ENCODE results near the gene LDAH. TPM values are rescaled to one million over a fixed set of nuclear protein-coding genes. Genes with fewer than 3 reads are reported as not detected.

The LDAH gene
- total RNA-seq, 1 experiment from 2014 or later, result 78.5 TPM

DNA sequence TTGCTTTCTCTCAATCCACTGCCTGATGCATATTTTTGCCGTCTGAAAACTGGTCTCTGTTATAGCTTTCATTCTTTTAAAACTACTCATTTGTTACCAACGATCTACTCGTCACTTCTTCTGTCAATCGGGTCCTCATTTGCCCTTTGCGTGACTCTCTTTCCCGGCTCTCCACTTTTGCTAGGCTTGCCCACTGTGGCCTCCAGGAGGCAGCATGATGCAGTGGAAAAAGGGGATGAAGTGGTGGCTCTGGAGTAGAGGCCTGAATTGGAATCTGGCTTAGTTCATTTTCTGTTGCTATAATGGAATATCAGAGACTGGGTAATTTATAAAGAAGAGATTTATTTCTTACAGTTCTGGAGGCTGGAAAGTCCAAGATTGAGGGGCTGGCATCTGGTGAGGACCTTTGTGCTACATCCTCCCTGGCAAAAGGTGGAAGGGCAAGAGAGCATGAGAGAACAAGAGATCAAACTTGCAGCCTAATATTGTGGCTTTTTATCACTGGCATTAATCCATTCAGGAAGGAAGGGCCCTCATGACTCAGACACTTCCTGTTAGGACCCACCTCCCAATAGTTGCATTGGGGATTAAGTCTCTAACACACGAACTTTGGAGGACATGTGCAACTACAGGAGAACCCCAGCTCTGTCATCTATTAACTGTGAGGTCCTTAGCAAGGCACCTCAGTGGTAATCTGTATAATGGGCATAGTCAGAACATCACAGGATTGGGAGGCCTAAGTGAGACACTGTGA is 140.6 kb downstream of the LDAH start:
- Histone ChIP-seq H3K36me3 (ENCODE audit: insufficient read depth, low read length) (peaks cover 7% of the 10 kb centered on the region; the same call in 1 of the 2 replicates), H3K4me2 (ENCODE audit: low read depth, low read length, poor library complexity, severe bottlenecking) (no peak overlapping the region), H4K20me1 (ENCODE audit: insufficient read depth, low read depth, low read length) (no peaks in the 10 kb centered on the region), H3K9ac (ENCODE audit: low read length) (no peak overlapping the region), H3K9me3 (ENCODE audit: low read length) (no peaks in the 10 kb centered on the region), H3K79me2 (ENCODE audit: low read length) (no peaks in the 10 kb centered on the region), H3K4me3 (ENCODE audit: low read length) (no peak overlapping the region), H3K4me1 (ENCODE audit: low read length) (peaks cover 8% of the 10 kb centered on the region), H3K27ac (ENCODE audit: low read length) (no peak overlapping the region), H3K9me2 (replicated peaks; ENCODE audit: insufficient read depth, low read length) (no peaks in the 10 kb centered on the region), H3K27me3 (ENCODE audit: low read length) (no peaks in the 10 kb centered on the region), H2AFZ (ENCODE audit: low read length) (no peak overlapping the region)
- no peak for DNase-seq

DNA sequence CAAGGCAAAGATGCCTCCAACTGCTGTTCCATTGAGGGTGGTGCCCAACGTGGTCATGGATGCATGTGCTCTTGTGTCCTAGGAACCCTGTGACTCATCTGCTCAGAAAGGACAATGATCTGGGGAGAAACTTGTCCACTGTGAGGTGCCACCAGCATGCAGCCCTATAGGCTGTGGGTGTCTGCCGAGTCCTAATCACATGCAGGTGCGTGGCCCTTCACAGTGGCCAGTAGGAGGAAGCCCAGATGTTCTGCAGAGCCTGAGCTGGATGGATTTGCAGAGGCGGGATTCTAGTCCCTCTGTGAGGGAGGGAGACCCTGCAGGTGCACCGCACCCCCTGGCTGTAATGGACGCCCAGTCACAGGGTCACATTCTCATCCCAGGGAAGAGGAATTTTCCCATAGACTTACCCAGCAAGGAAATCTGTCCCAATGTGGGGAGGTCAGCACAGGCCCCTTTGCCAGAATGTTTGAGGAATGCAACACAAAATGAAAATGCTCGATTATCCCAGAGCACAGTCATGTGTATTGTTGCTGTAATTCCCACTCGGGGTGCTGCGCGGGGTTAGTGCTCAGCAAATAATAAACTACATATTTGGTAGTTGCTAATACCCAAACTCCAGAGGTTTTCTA is 142.0 kb downstream of the LDAH start:
- peaks cover 7% of the 10 kb centered on the region; the same call in 1 of the 2 replicates for H3K36me3 ChIP-seq (ENCODE audit: insufficient read depth, low read length)
- no peak overlapping the region for H2AFZ ChIP-seq (ENCODE audit: low read length)
- no peaks in the 10 kb centered on the region for H3K9me3 ChIP-seq (ENCODE audit: low read length)
- H3K4me1 ChIP-seq (ENCODE audit: low read length), result peaks cover 23% of the 10 kb centered on the region
- no peak overlapping the region for H3K9ac ChIP-seq (ENCODE audit: low read length)
- H4K20me1 ChIP-seq (ENCODE audit: insufficient read depth, low read depth, low read length), result no peaks in the 10 kb centered on the region
- no peak overlapping the region for H3K4me3 ChIP-seq (ENCODE audit: low read length)
- H3K9me2 ChIP-seq (replicated peaks; ENCODE audit: insufficient read depth, low read length), result no peaks in the 10 kb centered on the region
- no peaks in the 10 kb centered on the region for H3K79me2 ChIP-seq (ENCODE audit: low read length)
- no peak overlapping the region for H3K27ac ChIP-seq (ENCODE audit: low read length)
- no peak for DNase-seq
- H3K4me2 ChIP-seq (ENCODE audit: low read depth, low read length, poor library complexity, severe bottlenecking), result no peak overlapping the region
- H3K27me3 ChIP-seq (ENCODE audit: low read length), result no peaks in the 10 kb centered on the region

DNA sequence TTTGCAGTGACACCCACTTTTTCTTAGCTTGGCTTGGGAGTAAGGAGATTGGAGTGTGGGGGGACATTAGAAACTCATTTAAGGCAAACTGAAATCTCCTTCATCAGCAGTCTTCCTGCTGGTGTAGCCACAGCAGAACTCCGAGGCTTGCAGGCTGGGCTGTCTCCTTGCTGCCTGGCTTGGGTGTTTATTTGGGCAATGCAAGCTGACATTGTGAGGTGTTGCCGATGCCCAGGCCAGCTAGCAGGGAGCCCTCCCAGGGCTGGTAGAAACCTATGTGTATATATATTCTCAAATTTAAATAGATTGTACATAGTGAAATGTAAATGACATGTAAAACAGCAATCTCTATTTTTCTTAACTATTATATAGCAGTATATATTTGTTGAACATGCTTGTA is 144.1 kb downstream of the LDAH start:
- no peaks in the 10 kb centered on the region for H3K9me2 ChIP-seq (replicated peaks; ENCODE audit: insufficient read depth, low read length)
- no peak overlapping the region for H3K27ac ChIP-seq (ENCODE audit: low read length)
- H3K4me1 ChIP-seq (ENCODE audit: low read length), result peaks cover 27% of the 10 kb centered on the region
- DNase-seq, result no peak
- no peaks in the 10 kb centered on the region for H4K20me1 ChIP-seq (ENCODE audit: insufficient read depth, low read depth, low read length)
- H3K9ac ChIP-seq (ENCODE audit: low read length), result no peak overlapping the region
- H3K36me3 ChIP-seq (ENCODE audit: insufficient read depth, low read length), result no peaks in the 10 kb centered on the region
- H2AFZ ChIP-seq (ENCODE audit: low read length), result no peak overlapping the region
- no peaks in the 10 kb centered on the region for H3K79me2 ChIP-seq (ENCODE audit: low read length)
- no peak overlapping the region for H3K4me2 ChIP-seq (ENCODE audit: low read depth, low read length, poor library complexity, severe bottlenecking)
- no peak overlapping the region for H3K4me3 ChIP-seq (ENCODE audit: low read length)
- H3K27me3 ChIP-seq (ENCODE audit: low read length), result no peaks in the 10 kb centered on the region
- no peaks in the 10 kb centered on the region for H3K9me3 ChIP-seq (ENCODE audit: low read length)

DNA sequence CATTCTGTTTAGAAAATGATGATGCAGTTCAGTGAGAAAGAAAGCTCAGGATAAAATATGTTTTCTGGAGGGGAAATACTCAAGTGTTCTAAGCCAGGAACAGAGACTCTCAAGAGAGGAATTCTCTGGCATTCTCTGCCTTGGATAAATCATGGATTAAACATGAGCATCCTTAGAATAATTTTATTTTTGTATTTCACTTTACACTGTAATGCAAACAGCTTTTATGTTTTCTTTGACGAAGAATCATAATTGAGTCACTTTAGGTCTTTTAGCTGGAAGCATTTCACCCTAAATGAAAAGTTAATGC is 144.9 kb downstream of the LDAH start:
- Histone ChIP-seq H3K9me3 (ENCODE audit: low read length) (no peaks in the 10 kb centered on the region), H2AFZ (ENCODE audit: low read length) (no peak overlapping the region), H3K4me1 (ENCODE audit: low read length) (peaks cover 27% of the 10 kb centered on the region), H4K20me1 (ENCODE audit: insufficient read depth, low read depth, low read length) (no peaks in the 10 kb centered on the region), H3K36me3 (ENCODE audit: insufficient read depth, low read length) (no peaks in the 10 kb centered on the region), H3K27me3 (ENCODE audit: low read length) (no peaks in the 10 kb centered on the region), H3K4me2 (ENCODE audit: low read depth, low read length, poor library complexity, severe bottlenecking) (no peak overlapping the region), H3K4me3 (ENCODE audit: low read length) (no peak overlapping the region), H3K9me2 (replicated peaks; ENCODE audit: insufficient read depth, low read length) (no peaks in the 10 kb centered on the region), H3K9ac (ENCODE audit: low read length) (no peak overlapping the region), H3K79me2 (ENCODE audit: low read length) (no peaks in the 10 kb centered on the region), H3K27ac (ENCODE audit: low read length) (no peak overlapping the region)
- DNase-seq, result no peak

DNA sequence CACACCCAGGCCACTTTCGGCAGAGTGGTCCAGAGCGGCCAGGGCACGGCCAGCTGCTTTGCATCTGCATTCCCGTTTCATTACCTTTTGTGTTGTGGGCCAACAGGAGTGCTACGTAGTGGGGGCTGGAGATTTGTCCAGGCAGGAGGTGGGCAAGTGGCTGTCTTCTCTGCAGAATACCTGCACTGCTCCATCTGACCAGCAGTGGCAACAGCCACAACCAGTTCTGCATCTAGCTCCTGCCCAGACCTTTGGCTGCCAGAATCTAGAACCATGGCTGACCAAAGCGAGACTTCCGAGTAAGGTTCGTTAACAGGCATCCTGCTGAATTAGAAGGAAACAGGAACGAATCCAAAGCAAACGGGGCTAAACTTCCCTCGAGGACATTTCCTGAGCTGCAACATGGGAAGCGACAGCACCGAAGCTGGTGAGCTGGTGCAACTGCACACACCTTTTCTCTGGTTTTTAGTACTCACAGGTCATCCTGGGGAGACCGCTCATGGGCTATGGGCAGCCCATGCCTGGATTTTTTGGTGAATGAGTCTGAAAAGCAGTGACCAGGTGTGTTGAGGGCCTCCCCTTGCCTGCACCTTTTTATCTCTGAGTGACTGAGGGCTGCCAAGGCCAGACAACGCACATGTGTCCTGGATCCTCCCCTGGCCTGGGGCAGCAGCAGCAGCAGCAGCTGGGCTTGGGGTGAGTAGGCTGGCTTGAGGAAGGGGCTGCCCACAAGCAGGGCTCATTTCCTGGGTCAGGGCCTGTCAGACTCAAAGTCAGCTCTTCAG is 145.4 kb downstream of the LDAH start:
- H3K4me1 ChIP-seq (ENCODE audit: low read length), result peaks cover 27% of the 10 kb centered on the region
- H2AFZ ChIP-seq (ENCODE audit: low read length), result no peak overlapping the region
- H4K20me1 ChIP-seq (ENCODE audit: insufficient read depth, low read depth, low read length), result no peaks in the 10 kb centered on the region
- H3K27ac ChIP-seq (ENCODE audit: low read length), result peak overlapping the region; percentile 71
- H3K36me3 ChIP-seq (ENCODE audit: insufficient read depth, low read length), result no peaks in the 10 kb centered on the region
- DNase-seq, result peak; percentile 54
- no peak overlapping the region for H3K4me3 ChIP-seq (ENCODE audit: low read length)
- H3K9me3 ChIP-seq (ENCODE audit: low read length), result no peaks in the 10 kb centered on the region
- no peaks in the 10 kb centered on the region for H3K79me2 ChIP-seq (ENCODE audit: low read length)
- H3K9me2 ChIP-seq (replicated peaks; ENCODE audit: insufficient read depth, low read length), result no peaks in the 10 kb centered on the region
- no peak overlapping the region; the same call in 1 of the 2 replicates for H3K9ac ChIP-seq (ENCODE audit: low read length)
- no peak overlapping the region for H3K4me2 ChIP-seq (ENCODE audit: low read depth, low read length, poor library complexity, severe bottlenecking)
- no peaks in the 10 kb centered on the region for H3K27me3 ChIP-seq (ENCODE audit: low read length)

DNA sequence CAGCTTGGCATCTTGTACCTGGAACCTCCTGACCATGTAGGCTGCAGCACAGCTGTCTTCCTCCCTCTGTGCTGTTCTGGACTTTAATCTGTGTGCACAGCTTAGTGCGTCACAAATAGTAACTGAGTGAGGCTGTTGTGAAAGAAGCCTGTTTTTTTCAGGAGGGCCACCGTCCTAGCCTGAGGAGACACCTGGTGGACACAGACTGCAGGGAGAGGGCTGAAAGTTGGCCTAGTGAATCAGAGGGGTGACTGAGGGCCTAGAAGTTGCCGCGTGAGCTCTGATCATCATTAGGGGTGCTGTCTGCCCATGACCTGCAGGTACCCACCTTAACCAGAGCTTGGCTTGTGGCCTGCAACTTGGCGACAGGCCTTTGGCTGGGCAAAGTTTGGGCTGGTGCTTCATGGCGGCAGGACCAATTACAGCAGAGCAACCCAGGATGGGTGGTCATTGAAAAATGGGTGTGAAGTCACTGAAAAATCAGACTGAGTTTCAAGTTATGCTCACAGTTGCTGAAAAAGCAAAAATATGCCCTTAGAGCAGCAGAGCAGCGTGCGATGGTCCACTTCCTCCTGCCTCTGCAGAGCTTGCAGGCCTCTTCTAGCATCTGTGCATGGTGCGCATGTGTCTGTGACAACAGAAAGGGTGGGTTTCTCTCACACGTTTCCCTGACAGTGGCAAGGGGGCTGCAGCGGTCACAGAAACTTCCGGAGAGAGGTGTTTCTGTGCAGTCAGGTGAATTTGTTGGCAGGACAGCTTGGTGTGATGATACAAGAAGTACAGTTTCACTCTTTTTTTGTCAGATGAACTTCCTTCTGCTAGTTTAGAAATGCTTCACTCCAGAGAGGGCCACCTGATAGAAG is 146.3 kb downstream of the LDAH start:
- peak overlapping the region; percentile 53 for H3K9ac ChIP-seq (ENCODE audit: low read length)

DNA sequence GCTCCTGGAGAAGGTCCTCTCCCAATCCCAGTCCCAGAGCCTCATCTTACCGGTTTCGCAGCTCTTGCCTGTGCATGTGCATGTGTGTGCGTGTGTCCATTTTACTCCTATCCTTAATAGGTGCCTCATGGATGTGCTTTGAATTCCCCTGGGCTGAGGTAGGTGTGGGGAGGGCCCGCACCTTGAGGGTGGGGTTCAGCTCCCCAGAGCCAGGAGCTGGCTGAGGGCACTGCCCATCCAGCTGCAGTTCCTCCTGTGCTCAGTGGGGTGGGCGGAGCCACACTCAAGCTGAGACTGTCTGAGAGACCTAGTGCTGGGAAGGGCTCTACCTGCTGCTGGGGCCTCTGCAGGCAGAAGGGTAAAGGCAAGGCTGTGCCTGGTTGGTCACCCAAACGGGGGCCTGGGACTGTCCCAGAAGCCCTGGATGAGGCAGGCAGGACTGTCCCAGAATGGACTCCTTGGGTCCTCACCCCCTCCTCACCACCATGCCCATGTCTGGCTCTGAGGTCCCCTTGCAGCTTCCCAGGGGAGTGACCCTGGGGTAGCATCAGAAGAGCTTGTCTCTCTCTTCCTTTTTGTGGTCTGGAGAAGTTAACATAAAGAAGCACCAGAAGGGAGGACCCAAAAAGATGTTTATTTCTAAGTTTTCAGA is 147.1 kb downstream of the LDAH start:
- no peaks in the 10 kb centered on the region for H3K27me3 ChIP-seq (ENCODE audit: low read length)
- H3K4me3 ChIP-seq (ENCODE audit: low read length), result no peak overlapping the region
- H3K36me3 ChIP-seq (ENCODE audit: insufficient read depth, low read length), result no peaks in the 10 kb centered on the region
- H3K9me2 ChIP-seq (replicated peaks; ENCODE audit: insufficient read depth, low read length), result no peaks in the 10 kb centered on the region
- H3K9ac ChIP-seq (ENCODE audit: low read length), result peak overlapping the region; percentile 53
- peak; percentile 79 for DNase-seq
- peak overlapping the region; percentile 39 for H3K4me2 ChIP-seq (ENCODE audit: low read depth, low read length, poor library complexity, severe bottlenecking)
- H3K4me1 ChIP-seq (ENCODE audit: low read length), result peaks cover 27% of the 10 kb centered on the region
- H4K20me1 ChIP-seq (ENCODE audit: insufficient read depth, low read depth, low read length), result no peaks in the 10 kb centered on the region
- H3K9me3 ChIP-seq (ENCODE audit: low read length), result no peaks in the 10 kb centered on the region
- peak overlapping the region; percentile 71 for H3K27ac ChIP-seq (ENCODE audit: low read length)
- no peaks in the 10 kb centered on the region for H3K79me2 ChIP-seq (ENCODE audit: low read length)
- no peak overlapping the region for H2AFZ ChIP-seq (ENCODE audit: low read length)

More for the DNA sequence above, 146.3 kb downstream of the LDAH start:
- peak overlapping the region; percentile 39 for H3K4me2 ChIP-seq (ENCODE audit: low read depth, low read length, poor library complexity, severe bottlenecking)
- peak overlapping the region; percentile 71 for H3K27ac ChIP-seq (ENCODE audit: low read length)
- H3K4me3 ChIP-seq (ENCODE audit: low read length), result no peak overlapping the region
- H2AFZ ChIP-seq (ENCODE audit: low read length), result no peak overlapping the region
- H3K9me2 ChIP-seq (replicated peaks; ENCODE audit: insufficient read depth, low read length), result no peaks in the 10 kb centered on the region
- H3K9me3 ChIP-seq (ENCODE audit: low read length), result no peaks in the 10 kb centered on the region
- H4K20me1 ChIP-seq (ENCODE audit: insufficient read depth, low read depth, low read length), result no peaks in the 10 kb centered on the region
- peaks cover 27% of the 10 kb centered on the region for H3K4me1 ChIP-seq (ENCODE audit: low read length)
- H3K27me3 ChIP-seq (ENCODE audit: low read length), result no peaks in the 10 kb centered on the region
- H3K79me2 ChIP-seq (ENCODE audit: low read length), result no peaks in the 10 kb centered on the region
- DNase-seq, result peak; percentile 67
- no peaks in the 10 kb centered on the region for H3K36me3 ChIP-seq (ENCODE audit: insufficient read depth, low read length)

Measured in Karpas-422 (cell line).